Left lobe of liver (tissue), 2 donors: ENCODE results near the gene AMY2B. TPM values are rescaled to one million over a fixed set of nuclear protein-coding genes. Genes with fewer than 3 reads are reported as not detected.
"Not testable (repeated sequence)": the region's sequence is repeated elsewhere in the genome, so short reads cannot be mapped to it uniquely, and the experiment has no call there.

Experiments used
- ATAC-seq: fragments of 200-7000 bp; cut with Tn5 transposase; one replicate; pipeline ENCODE4 v1.9.1; 2020; ENCODE audit warnings: mild to moderate bottlenecking, moderate library complexity
- DNase-seq: peaks from one replicate; pipeline ENCODE4 v3.0.0-alpha.2; 2020; ENCODE audit warnings: low spot score
- total RNA-seq: library from RNA; stranded (reverse); gene quantifications from one replicate; pipeline ENCODE4 v1.2.1, GENCODE V29; 2021
- donor health status: DM: no; HTN: no; CAD: no; lungs with moderate emphysema.
- donor health status: DM: no; HTN: yes; CAD: no.

The AMY2B gene
- total RNA-seq, 1 donor from 2014 or later: 18.0 TPM

DNA sequence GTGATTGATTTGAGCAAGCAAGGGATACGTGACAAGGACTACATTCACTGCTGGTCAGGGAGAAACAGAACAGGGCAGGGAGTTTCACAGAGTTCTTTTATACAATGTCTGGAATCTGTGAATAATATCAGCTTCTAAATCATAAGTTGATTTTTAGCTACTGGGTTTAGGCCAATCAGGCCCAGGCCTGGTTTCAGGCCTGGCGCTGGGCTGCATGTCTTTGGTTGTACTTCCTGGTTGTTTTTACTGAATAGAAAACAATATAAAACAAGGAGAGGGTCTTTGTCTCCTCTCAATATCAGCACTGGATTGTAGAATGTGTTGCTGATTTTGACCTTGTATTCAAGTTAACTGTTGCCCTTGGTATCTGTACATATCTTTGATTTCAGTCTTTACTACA is 45.0 kb downstream of the AMY2B start:
- DNase-seq (no peak), ATAC-seq (no peak)

DNA sequence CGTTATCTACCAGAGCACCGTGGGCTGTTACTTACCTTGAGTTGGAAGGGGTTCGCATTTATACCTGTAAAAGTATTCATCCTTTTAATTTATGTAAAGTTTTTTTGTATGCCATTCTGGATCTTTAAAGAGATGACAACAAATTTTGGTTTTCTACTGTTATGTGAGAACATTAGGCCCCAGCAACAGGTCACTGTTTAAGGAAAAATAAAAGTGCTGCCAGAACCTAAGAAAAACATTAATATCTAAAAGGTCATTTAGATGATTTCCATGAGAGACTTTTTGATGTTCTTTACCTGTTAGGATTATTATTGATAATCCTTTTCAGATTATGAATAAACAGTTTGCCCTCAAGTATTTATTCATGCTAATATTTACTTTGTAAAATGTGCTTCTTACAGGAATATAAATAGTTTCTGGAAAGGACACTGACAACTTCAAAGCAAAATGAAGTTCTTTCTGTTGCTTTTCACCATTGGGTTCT is 45.6 kb downstream of the AMY2B start, which contains the start of gene AMY2A:
Gene AMY2A (plus strand): TSS at position 434 of the 484 bp plus-strand sequence. CDS start 14 bp downstream, at position 448.
- not testable (repeated sequence) for DNase-seq, ATAC-seq

DNA sequence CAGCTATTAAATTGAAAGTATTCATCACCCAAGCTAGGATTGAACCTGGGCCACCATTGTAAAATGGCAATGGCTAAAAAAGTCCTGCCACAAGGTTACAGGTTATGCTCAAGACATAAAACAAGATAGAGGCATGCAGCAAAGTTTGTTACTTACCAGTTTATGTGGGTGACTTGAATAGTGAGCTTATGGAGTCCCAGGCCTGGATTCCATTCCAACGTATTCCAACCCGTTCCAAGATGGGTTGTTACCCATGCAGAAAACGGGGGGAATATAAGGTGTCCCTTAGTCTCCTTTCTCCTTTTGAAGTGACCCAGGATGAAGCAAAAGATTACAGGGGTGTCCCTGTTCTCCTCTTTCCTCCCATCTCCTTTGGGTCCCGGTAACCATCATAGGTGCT is 56.0 kb downstream of the AMY2B start:
- DNase-seq, ATAC-seq: not testable (repeated sequence)

Other genes starting within 250 kb of the AMY2B start
- gene RNPC3, start 45.9 kb upstream of the AMY2B start, total RNA-seq: 12.7 TPM
- 0.60 TPM for gene AMY2A, start 45.8 kb downstream of the AMY2B start, total RNA-seq
- not detected for gene AMY1A, start 84.2 kb downstream of the AMY2B start, total RNA-seq
- not detected for gene AMY1B, start 124.6 kb downstream of the AMY2B start, total RNA-seq
- gene AMY1C, start 178.3 kb downstream of the AMY2B start, total RNA-seq: not detected